Lower leg skin (tissue), 4 donors: ENCODE measurements around the gene HP. TPM values are rescaled to one million over a fixed set of nuclear protein-coding genes. Genes with fewer than 3 reads are reported as not detected.

Source experiments
- DNase-seq, 2 donors: peaks; one replicate each; pipeline ENCODE4 v3.0.0-alpha.2; 2019; ENCODE audit warnings: low spot score in 2 of 2
- H3K4me3 ChIP-seq: fragments of 200-600 bp; sonication (generic); 2 replicates; pipeline ENCODE4 v1.5.1; 2017; ENCODE audit warnings: mild to moderate bottlenecking, low read depth; ENCODE audit not compliant: poor library complexity, severe bottlenecking
- POLR2A ChIP-seq, 2 donors: fragments of 450-650 bp; IDR thresholded peaks; one replicate each; pipeline ENCODE4 v1.6.1; 2016 to 2017; ENCODE audit warnings: antibody characterized with exemption in 2 of 2, mild to moderate bottlenecking in 1 of 2, moderate library complexity in 1 of 2
- WGBS, 2 donors: methylation state at CpG; one replicate each; pipeline ENCODE4 v1.1.5; 2018; 5-methylcytosine and 5-hydroxymethylcytosine counted together
- intact Hi-C: fragments of 100-400 bp; cut with DNase I; formaldehyde crosslinking; loops from one replicate; pipeline ENCODE4 v1.15.0; 2023; ENCODE audit warnings: low total_unique reads
- total RNA-seq, 4 donors: library from RNA; depleted of rRNA; stranded (reverse); fragments of >200 nt; gene quantifications; one replicate each; pipeline ENCODE4 v1.1.0, GENCODE V29; 2016
- TF ChIP-seq, protein P1 (sequence below), 3 donors: fragments of 450-650 bp; IDR thresholded peaks; one replicate each; pipeline ENCODE4 v1.5.1; 2016; ENCODE audit warnings: antibody characterized with exemption in 3 of 3, mild to moderate bottlenecking in 3 of 3, moderate library complexity in 2 of 3

Gene HP
- total RNA-seq, 4 donors from 2014 or later = 1.3 TPM; not detected in 3

DNA sequence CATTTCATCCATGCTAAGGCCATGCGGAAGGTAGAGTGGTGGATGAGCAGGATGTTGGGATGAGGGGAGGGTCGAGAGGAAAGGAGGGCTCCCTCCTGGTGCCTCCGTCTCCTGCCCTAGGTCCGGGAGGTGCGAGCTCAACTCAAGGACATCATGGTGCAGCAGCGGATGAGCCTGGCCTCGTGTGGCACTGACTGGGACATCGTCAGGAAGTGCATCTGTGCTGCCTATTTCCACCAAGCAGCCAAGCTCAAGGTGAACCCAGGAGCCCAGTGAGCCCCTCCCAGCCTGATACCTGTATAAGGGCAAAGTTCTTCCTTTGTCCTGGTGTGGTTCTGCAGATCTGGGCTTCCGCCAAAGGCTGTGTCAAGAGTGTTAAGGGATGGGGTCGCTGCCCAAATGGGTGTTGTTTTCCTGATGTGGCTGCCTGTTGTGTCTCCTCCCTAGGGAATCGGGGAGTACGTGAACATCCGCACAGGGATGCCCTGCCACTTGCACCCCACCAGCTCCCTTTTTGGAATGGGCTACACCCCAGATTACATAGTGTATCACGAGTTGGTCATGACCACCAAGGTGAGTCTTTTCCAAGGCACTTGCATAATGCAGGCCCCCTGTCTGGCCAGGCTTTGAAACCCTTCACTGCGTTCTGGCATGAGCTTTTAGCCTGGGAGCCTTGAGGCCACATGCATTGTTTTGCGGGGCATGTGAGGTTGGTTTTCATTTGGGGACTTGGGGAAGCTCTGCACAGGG is 54.2 kb downstream of the HP start:
- WGBS, 2 donors = 87 to 90% methylated on average over 16 of the region's 16 CpGs
- peak in 1 of 2 donors; percentile 57 for DNase-seq
- TF ChIP-seq, protein P1, sequence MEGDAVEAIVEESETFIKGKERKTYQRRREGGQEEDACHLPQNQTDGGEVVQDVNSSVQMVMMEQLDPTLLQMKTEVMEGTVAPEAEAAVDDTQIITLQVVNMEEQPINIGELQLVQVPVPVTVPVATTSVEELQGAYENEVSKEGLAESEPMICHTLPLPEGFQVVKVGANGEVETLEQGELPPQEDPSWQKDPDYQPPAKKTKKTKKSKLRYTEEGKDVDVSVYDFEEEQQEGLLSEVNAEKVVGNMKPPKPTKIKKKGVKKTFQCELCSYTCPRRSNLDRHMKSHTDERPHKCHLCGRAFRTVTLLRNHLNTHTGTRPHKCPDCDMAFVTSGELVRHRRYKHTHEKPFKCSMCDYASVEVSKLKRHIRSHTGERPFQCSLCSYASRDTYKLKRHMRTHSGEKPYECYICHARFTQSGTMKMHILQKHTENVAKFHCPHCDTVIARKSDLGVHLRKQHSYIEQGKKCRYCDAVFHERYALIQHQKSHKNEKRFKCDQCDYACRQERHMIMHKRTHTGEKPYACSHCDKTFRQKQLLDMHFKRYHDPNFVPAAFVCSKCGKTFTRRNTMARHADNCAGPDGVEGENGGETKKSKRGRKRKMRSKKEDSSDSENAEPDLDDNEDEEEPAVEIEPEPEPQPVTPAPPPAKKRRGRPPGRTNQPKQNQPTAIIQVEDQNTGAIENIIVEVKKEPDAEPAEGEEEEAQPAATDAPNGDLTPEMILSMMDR (IDR thresholded peaks at IDR 0.05) = no peak
- no peak for TF ChIP-seq POLR2A (IDR thresholded peaks at IDR 0.05)
- intact Hi-C loops = no loop called here
- H3K4me3 ChIP-seq = no peak overlapping the region

DNA sequence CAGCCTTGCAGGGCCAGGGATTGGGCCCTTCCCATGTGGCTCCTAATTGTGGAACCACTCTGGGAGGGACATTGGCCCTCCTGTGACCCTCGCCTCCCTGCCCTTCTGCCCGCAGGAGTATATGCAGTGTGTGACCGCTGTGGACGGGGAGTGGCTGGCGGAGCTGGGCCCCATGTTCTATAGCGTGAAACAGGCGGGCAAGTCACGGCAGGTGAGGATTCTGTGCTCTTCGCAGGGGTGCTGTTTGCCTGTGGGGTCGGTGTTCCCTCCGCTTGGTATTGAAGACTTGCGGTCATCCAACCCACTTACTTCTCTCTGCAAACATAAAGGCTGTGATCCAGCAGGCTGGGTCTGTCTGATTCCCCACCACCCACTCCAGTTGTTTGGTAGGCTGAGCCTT is 55.0 kb downstream of the HP start:
- no peak overlapping the region for H3K4me3 ChIP-seq
- 89 to 96% methylated on average over 12 of the region's 12 CpGs for WGBS, 2 donors
- intact Hi-C loops = no loop called here
- DNase-seq = peak in 1 of 2 donors; percentile 42
- TF ChIP-seq POLR2A (IDR thresholded peaks at IDR 0.05) = no peak
- TF ChIP-seq, protein P1 (IDR thresholded peaks at IDR 0.05) = no peak

DNA sequence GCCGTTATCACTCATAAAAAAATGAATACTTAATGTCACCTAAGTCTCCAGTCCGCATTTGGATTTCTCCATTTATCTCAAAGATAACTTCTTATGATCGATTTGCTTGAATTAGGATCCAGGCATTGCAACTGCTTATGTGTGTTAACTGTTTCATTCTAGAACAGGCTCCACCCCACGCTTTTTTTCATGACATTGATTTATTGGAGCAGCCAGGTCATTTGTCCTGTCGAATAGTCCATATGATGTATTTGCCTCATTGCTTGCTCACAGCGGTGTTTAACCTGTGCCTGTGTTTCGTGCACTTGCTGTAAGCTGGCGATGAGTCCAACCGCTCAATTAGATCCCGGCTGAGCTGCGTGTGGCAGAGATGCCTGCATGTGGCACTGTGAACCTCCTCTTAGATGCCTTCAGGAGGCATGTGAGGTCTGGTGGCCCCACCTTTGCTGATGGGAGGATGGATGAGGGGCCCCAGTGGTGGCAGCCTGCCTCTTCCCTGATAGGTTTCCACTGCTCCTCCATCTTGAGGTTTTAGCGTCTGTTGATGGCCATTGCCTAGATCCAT is 55.7 kb downstream of the HP start:
- TF ChIP-seq, protein P1 (IDR thresholded peaks at IDR 0.05) = no peak
- no peak for TF ChIP-seq POLR2A (IDR thresholded peaks at IDR 0.05)
- WGBS, 2 donors = 91 to 93% methylated on average over 12 of the region's 12 CpGs
- no peak overlapping the region for H3K4me3 ChIP-seq
- intact Hi-C loops = no loop called here
- peak in 1 of 2 donors; percentile 64 for DNase-seq

Other genes with a start within 250 kb of the HP start
- gene AP1G1, start 245.7 kb upstream of the HP start, total RNA-seq = 10 to 100 TPM; 59.6 to 90.6 (median 75.9) TPM
- gene ATXN1L, start 208.5 kb upstream of the HP start, total RNA-seq = 10 to 100 TPM; 21.8 to 29.7 (median 27.2) TPM
- 10 to 100 TPM; 13.6 to 21.0 (median 17.2) TPM for gene ZNF821, start 170.3 kb upstream of the HP start, total RNA-seq
- gene IST1, start 159.0 kb upstream of the HP start, total RNA-seq = 100 to 1,000 TPM; 153 to 227 (median 197) TPM
- under 1 TPM in 2 of 4 donors, not detected in 2; 0.06 to 0.44 TPM for gene PKD1L3, start 54.1 kb upstream of the HP start, total RNA-seq
- 1 to 10 TPM; 3.7 to 7.3 (median 4.7) TPM for gene DHODH, start 45.8 kb upstream of the HP start, total RNA-seq
- gene HPR, start 8.7 kb downstream of the HP start, total RNA-seq = 1 to 10 TPM in 1 of 4 donors, under 1 TPM in 1, not detected in 2; 0.54 to 1.3 TPM
- gene TXNL4B, start 39.1 kb downstream of the HP start, total RNA-seq = 10 to 100 TPM; 10.5 to 12.4 (median 11.4) TPM
- 10 to 100 TPM; 47.1 to 93.4 (median 51.2) TPM for gene DHX38, start 39.3 kb downstream of the HP start, total RNA-seq
- gene PMFBP1, start 117.7 kb downstream of the HP start, total RNA-seq = 1 to 10 TPM in 2 of 4 donors, under 1 TPM in 2; 0.17 to 2.9 (median 1.0) TPM